GM19467 (cell line): ENCODE measurements around the gene LAS1L.
"Not testable (repeated sequence)": the region's sequence is repeated elsewhere in the genome, so short reads cannot be mapped to it uniquely, and the experiment has no call there.

Source experiments
- ATAC-seq: cut with Tn5 transposase; IDR thresholded peaks from one replicate; pipeline ENCODE4 v1.9.1; 2021; ENCODE audit warnings: mild to moderate bottlenecking, moderate library complexity; ENCODE audit not compliant: unreplicated experiment

LAS1L gene

GRCh38 chrX:65534450-65535292 is at the start of gene LAS1L:
TSS of gene LAS1L (minus strand) at chrX:65534787. CDS start at chrX:65534715, 72 bp downstream.
- ATAC-seq, result peak; percentile 100

- ATAC-seq, result no peak
Measured at GRCh38 chrX:65582450-65583082, 48.0 kb upstream of the LAS1L start.

GRCh38 chrX:65581661-65582339 is 47.2 kb upstream of the LAS1L start:
- peak; percentile 81 for ATAC-seq

GRCh38 chrX:65578346-65578745 is 43.8 kb upstream of the LAS1L start:
- no peak for ATAC-seq

- no peak for ATAC-seq
Measured at GRCh38 chrX:65576160-65576559, 41.6 kb upstream of the LAS1L start.

GRCh38 chrX:65575022-65575421 is 40.4 kb upstream of the LAS1L start:
- ATAC-seq, result no peak

- ATAC-seq, result no peak
Measured at GRCh38 chrX:65574356-65574755, 39.8 kb upstream of the LAS1L start.

- no peak for ATAC-seq
Measured at GRCh38 chrX:65572971-65573370, 38.4 kb upstream of the LAS1L start.

GRCh38 chrX:65562850-65563249 is 28.3 kb upstream of the LAS1L start:
- ATAC-seq, result not testable (repeated sequence)

GRCh38 chrX:65551489-65552339 is 17.1 kb upstream of the LAS1L start:
- no peak for ATAC-seq

GRCh38 chrX:65551086-65551485 is 16.5 kb upstream of the LAS1L start:
- no peak for ATAC-seq

- no peak for ATAC-seq
Measured at GRCh38 chrX:65545456-65545855, 10.9 kb upstream of the LAS1L start.

- ATAC-seq, result no peak
Measured at GRCh38 chrX:65537229-65537628, 2.6 kb upstream of the LAS1L start.

GRCh38 chrX:65536291-65536690 is 1.7 kb upstream of the LAS1L start:
- ATAC-seq, result no peak

GRCh38 chrX:65532016-65532415 is 2.6 kb downstream of the LAS1L start:
- no peak for ATAC-seq

GRCh38 chrX:65528705-65529340 is 5.8 kb downstream of the LAS1L start:
- no peak for ATAC-seq

- no peak for ATAC-seq
Measured at GRCh38 chrX:65528293-65528692, 6.3 kb downstream of the LAS1L start.

- no peak for ATAC-seq
Measured at GRCh38 chrX:65524139-65524538, 10.4 kb downstream of the LAS1L start.

- ATAC-seq, result no peak
Measured at GRCh38 chrX:65522739-65523372, 11.7 kb downstream of the LAS1L start.

- not testable (repeated sequence) for ATAC-seq
Measured at GRCh38 chrX:65519530-65519929, 15.1 kb downstream of the LAS1L start.
